Osteocyte (in vitro differentiated cells): Measurements from ENCODE around the gene GPC1. TPM values are rescaled to one million over a fixed set of nuclear protein-coding genes. Genes with fewer than 3 reads are reported as not detected.

Experiments used
- DNase-seq: peaks from one replicate; pipeline ENCODE4 v3.0.0; 2021; ENCODE audit warnings: mixed read lengths; ENCODE audit not compliant: unreplicated experiment; ENCODE audit errors: extremely low spot score
- H3K27ac Mint-ChIP-seq: one replicate; pipeline ENCODE4 v1.8.0; 2021; ENCODE audit warnings: mild to moderate bottlenecking, mixed read lengths; ENCODE audit not compliant: unreplicated experiment
- H3K27me3 Mint-ChIP-seq: one replicate; pipeline ENCODE4 v1.8.0; 2021; ENCODE audit warnings: mixed read lengths; ENCODE audit not compliant: unreplicated experiment
- H3K36me3 Mint-ChIP-seq: one replicate; pipeline ENCODE4 v1.8.0; 2021; ENCODE audit warnings: mixed read lengths; ENCODE audit not compliant: unreplicated experiment
- H3K4me1 Mint-ChIP-seq: one replicate; pipeline ENCODE4 v1.8.0; 2021; ENCODE audit warnings: mixed read lengths; ENCODE audit not compliant: unreplicated experiment
- H3K4me3 Mint-ChIP-seq: one replicate; pipeline ENCODE4 v1.8.0; 2021; ENCODE audit warnings: mild to moderate bottlenecking, moderate library complexity, mixed read lengths; ENCODE audit not compliant: unreplicated experiment
- H3K9me3 Mint-ChIP-seq: one replicate; pipeline ENCODE4 v1.8.0; 2021; ENCODE audit warnings: mixed read lengths; ENCODE audit not compliant: unreplicated experiment
- CTCF ChIP-seq: fragments of 200-600 bp; sonication (generic); IDR thresholded peaks from 2 replicates; pipeline ENCODE4 v1.5.0; 2021; ENCODE audit warnings: antibody characterized with exemption, mild to moderate bottlenecking, moderate library complexity
- microRNA-seq: library from miRNA; unstranded; fragments of <30 nt; microRNA quantifications from one replicate; pipeline ENCODE4 v1.1.0, GENCODE V29; 2020; ENCODE audit not compliant: unreplicated experiment
- total RNA-seq: library from RNA; stranded (reverse); gene quantifications from 2 replicates; pipeline ENCODE4 v1.2.1, GENCODE V29; 2021

GPC1 gene
- total RNA-seq, 1 donor from 2014 or later = 148 TPM

- H3K36me3 Mint-ChIP-seq = peaks cover 11% of the 10 kb centered on the region
- no peaks in the 10 kb centered on the region for H3K27me3 Mint-ChIP-seq
- DNase-seq = peak; percentile 89
- no peaks in the 10 kb centered on the region for H3K9me3 Mint-ChIP-seq
- no peak overlapping the region for H3K27ac Mint-ChIP-seq
- no peak overlapping the region for H3K4me3 Mint-ChIP-seq
- peaks cover 5% of the 10 kb centered on the region for H3K4me1 Mint-ChIP-seq
- TF ChIP-seq CTCF = peak; percentile 72
Observed at GRCh38 chr2:240513549-240514287, 78.3 kb downstream of the GPC1 start.

GRCh38 chr2:240514631-240515030 is 79.2 kb downstream of the GPC1 start:
- TF ChIP-seq CTCF = no peak
- no peaks in the 10 kb centered on the region for H3K27me3 Mint-ChIP-seq
- peak; percentile 57 for DNase-seq
- peaks cover 9% of the 10 kb centered on the region for H3K36me3 Mint-ChIP-seq
- H3K4me3 Mint-ChIP-seq = no peak overlapping the region
- H3K9me3 Mint-ChIP-seq = no peaks in the 10 kb centered on the region
- H3K27ac Mint-ChIP-seq = no peak overlapping the region
- H3K4me1 Mint-ChIP-seq = peaks cover 5% of the 10 kb centered on the region

GRCh38 chr2:240517342-240517741 is 81.9 kb downstream of the GPC1 start:
- TF ChIP-seq CTCF = no peak
- Mint-ChIP-seq H3K27ac (no peak overlapping the region), H3K4me1 (peaks cover 5% of the 10 kb centered on the region), H3K4me3 (no peak overlapping the region), H3K36me3 (peaks cover 6% of the 10 kb centered on the region), H3K9me3 (no peaks in the 10 kb centered on the region), H3K27me3 (no peaks in the 10 kb centered on the region)
- no peak for DNase-seq

Small RNAs within 50 kb of the gene (microRNA-seq; reads per million reads assigned to microRNA genes)
- gene MIR149 = 4,056 reads per million, percentile 89 among the genes with 10 or more reads in this experiment

Other genes starting within 250 kb of the GPC1 start
- gene ANKMY1, start 122.3 kb downstream of the GPC1 start, total RNA-seq = 16.9 and 28.5 TPM in 2 replicates
- 3.8 and 5.9 TPM in 2 replicates for gene DUSP28, start 124.7 kb downstream of the GPC1 start, total RNA-seq
- gene RNPEPL1, start 132.8 kb downstream of the GPC1 start, total RNA-seq = 56.5 and 64.0 TPM in 2 replicates
- gene CAPN10, start 151.1 kb downstream of the GPC1 start, total RNA-seq = 37.7 and 40.3 TPM in 2 replicates
- 2.5 and 3.6 TPM in 2 replicates for gene GPR35, start 189.8 kb downstream of the GPC1 start, total RNA-seq
- gene AQP12B, start 247.2 kb downstream of the GPC1 start, total RNA-seq = not detected in 2 replicates